NCI-H82 treated with DMSO at 0.1 percent for 48 hours (cell line): ENCODE data around the gene CTXND2.

Source experiments
- DNase-seq: peaks from one replicate; lab custom pipeline; 2025; ENCODE audit not compliant: unreplicated experiment; lab: John Stamatoyannopoulos, UW

CTXND2 gene

DNA sequence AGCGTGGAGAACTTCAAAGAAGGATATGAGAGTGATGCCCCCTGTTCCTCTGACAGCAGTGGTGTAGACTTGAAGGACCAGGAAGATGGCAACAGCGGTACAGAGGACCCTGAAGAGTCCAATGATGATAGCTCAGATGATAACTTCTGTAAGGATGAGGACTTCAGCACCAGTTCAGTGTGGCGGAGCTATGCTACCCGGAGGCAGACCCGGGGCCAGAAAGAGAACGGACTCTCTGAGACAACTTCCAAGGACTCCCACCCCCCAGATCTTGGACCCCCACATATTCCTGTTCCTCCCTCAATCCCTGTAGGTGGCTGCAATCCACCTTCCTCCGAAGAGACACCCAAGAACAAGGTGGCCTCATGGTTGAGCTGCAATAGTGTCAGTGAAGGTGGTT is 73.7 kb downstream of the CTXND2 start:
- DNase-seq = no peak

DNA sequence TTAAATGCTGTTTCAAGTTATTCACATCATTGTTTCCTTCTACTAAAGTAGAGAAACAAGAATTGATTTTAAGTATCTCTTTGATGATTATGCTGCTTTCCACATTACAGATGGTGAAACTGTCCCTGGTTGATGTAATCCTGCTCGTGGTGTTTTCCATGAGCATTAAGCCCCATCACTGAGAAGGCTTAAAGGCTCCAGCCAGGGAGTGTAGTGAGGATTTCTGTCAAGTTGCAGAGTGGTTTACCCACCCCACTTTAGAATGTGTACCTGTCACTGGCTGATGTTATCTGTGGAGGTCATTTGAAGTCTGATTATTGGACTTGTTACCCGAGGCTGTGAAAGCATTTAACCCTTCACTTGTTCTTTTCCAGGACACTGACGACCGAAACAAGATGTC is 74.8 kb downstream of the CTXND2 start:
- DNase-seq = peak; percentile 24
